ENCODE data around the gene SLC4A5.

DNA sequence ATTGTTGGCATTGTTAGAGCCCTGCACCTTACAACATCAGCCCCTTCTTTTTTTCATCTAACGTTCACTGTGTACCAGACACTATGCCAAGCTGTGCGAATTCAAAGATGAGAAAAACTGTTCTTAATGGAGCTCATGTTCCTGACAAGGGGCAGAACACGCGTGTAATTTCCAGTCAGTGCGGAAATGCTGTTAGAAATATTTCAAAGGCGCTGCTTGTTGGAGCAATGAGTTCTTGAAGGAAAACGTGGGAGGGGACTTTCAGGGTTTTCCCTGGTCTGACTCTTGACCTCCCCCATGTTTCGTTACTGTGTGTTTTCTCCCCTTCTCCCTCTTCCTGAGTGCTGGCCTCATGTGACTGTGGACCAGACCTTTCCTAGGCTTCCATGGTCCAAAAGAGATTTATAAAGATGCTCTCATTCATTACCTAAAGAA is 143.3 kb downstream of the SLC4A5 start:
- TF ChIP-seq, protein P1, sequence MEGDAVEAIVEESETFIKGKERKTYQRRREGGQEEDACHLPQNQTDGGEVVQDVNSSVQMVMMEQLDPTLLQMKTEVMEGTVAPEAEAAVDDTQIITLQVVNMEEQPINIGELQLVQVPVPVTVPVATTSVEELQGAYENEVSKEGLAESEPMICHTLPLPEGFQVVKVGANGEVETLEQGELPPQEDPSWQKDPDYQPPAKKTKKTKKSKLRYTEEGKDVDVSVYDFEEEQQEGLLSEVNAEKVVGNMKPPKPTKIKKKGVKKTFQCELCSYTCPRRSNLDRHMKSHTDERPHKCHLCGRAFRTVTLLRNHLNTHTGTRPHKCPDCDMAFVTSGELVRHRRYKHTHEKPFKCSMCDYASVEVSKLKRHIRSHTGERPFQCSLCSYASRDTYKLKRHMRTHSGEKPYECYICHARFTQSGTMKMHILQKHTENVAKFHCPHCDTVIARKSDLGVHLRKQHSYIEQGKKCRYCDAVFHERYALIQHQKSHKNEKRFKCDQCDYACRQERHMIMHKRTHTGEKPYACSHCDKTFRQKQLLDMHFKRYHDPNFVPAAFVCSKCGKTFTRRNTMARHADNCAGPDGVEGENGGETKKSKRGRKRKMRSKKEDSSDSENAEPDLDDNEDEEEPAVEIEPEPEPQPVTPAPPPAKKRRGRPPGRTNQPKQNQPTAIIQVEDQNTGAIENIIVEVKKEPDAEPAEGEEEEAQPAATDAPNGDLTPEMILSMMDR (IDR thresholded peaks at IDR 0.05), result no peak
- no peak for TF ChIP-seq POLR2A (IDR thresholded peaks at IDR 0.05)

All from heart left ventricle (tissue), 13 donors.